Measurements from ENCODE around the gene ZNF343.
"Not testable (repeated sequence)": the region's sequence is repeated elsewhere in the genome, so short reads cannot be mapped to it uniquely, and the experiment has no call there.

Gene ZNF343

DNA sequence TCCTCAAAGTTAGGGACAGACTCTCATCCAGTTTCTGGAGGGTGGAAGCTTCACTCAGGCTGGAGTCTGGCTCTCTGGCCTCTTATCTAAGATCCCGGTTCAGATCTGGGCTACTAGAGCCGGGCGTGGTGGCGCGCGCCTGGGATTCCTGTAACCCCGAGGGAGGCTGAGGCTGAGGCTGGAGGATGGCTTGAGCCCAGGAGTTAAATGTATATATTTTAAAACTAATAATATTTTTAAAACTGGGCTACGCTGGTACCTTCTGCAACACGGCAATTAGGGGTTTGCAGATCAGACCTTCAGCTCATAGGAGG is 710 bp upstream of the ZNF343 start:
- Histone ChIP-seq H3K9ac (ENCODE audit: low read length) (peak overlapping the region; percentile 77), H2BK5ac (ENCODE audit: low read length) (no peak overlapping the region), H3K27me3 (ENCODE audit: insufficient read depth, low read length, poor library complexity) (peaks cover 4% of the 10 kb centered on the region), H3K79me1 (ENCODE audit: low read length) (peaks cover 1% of the 10 kb centered on the region), H3K4me1 (ENCODE audit: control insufficient read depth, low read depth, low read length) (peaks cover 8% of the 10 kb centered on the region), H2BK120ac (ENCODE audit: low read depth, low read length) (no peak overlapping the region), H3K36me3 (ENCODE audit: control insufficient read depth, insufficient read depth, low read length) (no peaks in the 10 kb centered on the region), H3K79me2 (ENCODE audit: control insufficient read depth, insufficient read depth, low read length) (no peaks in the 10 kb centered on the region), H3K23ac (ENCODE audit: low read length) (no peak overlapping the region), H2BK15ac (replicated peaks; ENCODE audit: low read depth) (no peak overlapping the region), H3K4me2 (ENCODE audit: low read length) (peak overlapping the region; percentile 99), H3K4me3 (ENCODE audit: low read length) (peak overlapping the region; percentile 51), H3K56ac (ENCODE audit: low read length) (peak overlapping the region; percentile 88), H3K27ac (ENCODE audit: low read depth, low read length) (no peak overlapping the region), H4K8ac (ENCODE audit: low read depth, low read length) (no peak overlapping the region), H3K4ac (ENCODE audit: low read depth, low read length) (no peak overlapping the region), H3K18ac (ENCODE audit: low read length) (no peak overlapping the region), H4K5ac (ENCODE audit: low read length) (no peak overlapping the region), H2AK5ac (ENCODE audit: low read length) (no peak overlapping the region)
- DNase-seq: peak; percentile 65
- no CpG with 5 or more reads among the region's 9 CpGs for WGBS (ENCODE audit: extremely low coverage, insufficient coverage, low lambda C conversion rate)

DNA sequence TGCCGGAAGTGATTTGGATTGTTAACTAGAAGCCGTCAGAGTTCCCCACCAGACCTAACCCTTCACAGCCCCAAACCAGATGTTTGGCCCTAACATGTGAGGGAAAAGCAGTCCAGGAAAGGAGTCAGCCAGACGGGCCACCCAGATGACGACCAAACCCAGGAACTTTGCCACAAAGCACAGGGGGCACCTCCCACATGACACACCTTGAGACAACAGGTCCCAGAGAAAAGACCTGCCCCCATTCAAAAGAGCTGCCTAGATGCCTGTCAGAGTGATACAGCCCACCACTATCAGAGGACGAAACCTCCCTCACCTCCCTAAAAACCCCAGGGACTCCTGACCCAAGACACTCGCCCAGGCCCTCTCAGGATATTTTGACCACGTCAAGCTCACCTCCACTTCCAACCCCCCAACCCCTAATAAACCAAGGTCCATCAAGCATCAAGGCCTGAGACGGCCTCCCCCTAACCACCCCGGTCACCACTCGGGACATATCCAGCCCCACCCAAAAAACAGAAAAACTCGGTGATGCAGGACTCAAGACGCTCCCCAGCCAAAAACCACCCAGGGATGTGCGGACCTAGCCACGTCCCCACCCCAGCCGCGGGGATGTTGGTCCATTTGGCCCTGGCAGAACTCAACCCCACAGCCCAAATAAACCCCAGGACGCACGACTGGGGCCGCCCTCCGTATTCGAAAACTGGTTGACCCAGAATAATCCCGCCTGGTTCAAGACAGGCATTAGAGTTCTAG is 662 bp downstream of the ZNF343 start:
- no peak for DNase-seq
- Histone ChIP-seq H3K4me2 (ENCODE audit: low read length) (peak overlapping the region; percentile 74), H3K27ac (ENCODE audit: low read depth, low read length) (no peak overlapping the region), H3K4ac (ENCODE audit: low read depth, low read length) (no peak overlapping the region), H4K8ac (ENCODE audit: low read depth, low read length) (no peak overlapping the region), H2BK5ac (ENCODE audit: low read length) (no peak overlapping the region), H2BK120ac (ENCODE audit: low read depth, low read length) (no peak overlapping the region), H3K56ac (ENCODE audit: low read length) (peak overlapping the region; percentile 96), H3K23ac (ENCODE audit: low read length) (no peak overlapping the region), H4K5ac (ENCODE audit: low read length) (no peak overlapping the region), H2BK15ac (replicated peaks; ENCODE audit: low read depth) (no peak overlapping the region), H3K36me3 (ENCODE audit: control insufficient read depth, insufficient read depth, low read length) (no peaks in the 10 kb centered on the region), H3K4me1 (ENCODE audit: control insufficient read depth, low read depth, low read length) (peaks cover 8% of the 10 kb centered on the region), H3K27me3 (ENCODE audit: insufficient read depth, low read length, poor library complexity) (peaks cover 4% of the 10 kb centered on the region), H3K9ac (ENCODE audit: low read length) (peak overlapping the region; percentile 82), H3K79me1 (ENCODE audit: low read length) (peaks cover 1% of the 10 kb centered on the region), H3K18ac (ENCODE audit: low read length) (no peak overlapping the region), H2AK5ac (ENCODE audit: low read length) (no peak overlapping the region), H3K4me3 (ENCODE audit: low read length) (peak overlapping the region; percentile 67), H3K79me2 (ENCODE audit: control insufficient read depth, insufficient read depth, low read length) (no peaks in the 10 kb centered on the region)
- WGBS (ENCODE audit: extremely low coverage, insufficient coverage, low lambda C conversion rate): no CpG with 5 or more reads among the region's 22 CpGs

- H3K79me1 ChIP-seq (ENCODE audit: low read length): peaks cover 1% of the 10 kb centered on the region
- no peak overlapping the region for H3K4me2 ChIP-seq (ENCODE audit: low read length)
- no peak overlapping the region for H4K5ac ChIP-seq (ENCODE audit: low read length)
- no peak overlapping the region for H4K8ac ChIP-seq (ENCODE audit: low read depth, low read length)
- no peak overlapping the region for H2BK15ac ChIP-seq (replicated peaks; ENCODE audit: low read depth)
- H2BK120ac ChIP-seq (ENCODE audit: low read depth, low read length): no peak overlapping the region
- no peak for DNase-seq
- H3K23ac ChIP-seq (ENCODE audit: low read length): no peak overlapping the region
- H3K36me3 ChIP-seq (ENCODE audit: control insufficient read depth, insufficient read depth, low read length): no peaks in the 10 kb centered on the region
- H3K9ac ChIP-seq (ENCODE audit: low read length): no peak overlapping the region
- no peak overlapping the region for H2BK5ac ChIP-seq (ENCODE audit: low read length)
- no peak overlapping the region for H3K18ac ChIP-seq (ENCODE audit: low read length)
- H2AK5ac ChIP-seq (ENCODE audit: low read length): no peak overlapping the region
- H3K79me2 ChIP-seq (ENCODE audit: control insufficient read depth, insufficient read depth, low read length): no peaks in the 10 kb centered on the region
- WGBS (ENCODE audit: extremely low coverage, insufficient coverage, low lambda C conversion rate): no CpG with 5 or more reads among the region's 5 CpGs
- no peak overlapping the region for H3K4me3 ChIP-seq (ENCODE audit: low read length)
- H3K4me1 ChIP-seq (ENCODE audit: control insufficient read depth, low read depth, low read length): peaks cover 8% of the 10 kb centered on the region
- no peak overlapping the region for H3K27ac ChIP-seq (ENCODE audit: low read depth, low read length)
- peaks cover 4% of the 10 kb centered on the region for H3K27me3 ChIP-seq (ENCODE audit: insufficient read depth, low read length, poor library complexity)
- no peak overlapping the region for H3K4ac ChIP-seq (ENCODE audit: low read depth, low read length)
- H3K56ac ChIP-seq (ENCODE audit: low read length): no peak overlapping the region
Measured at GRCh38 chr20:2507464-2507863, 1.3 kb downstream of the ZNF343 start.

- not testable (repeated sequence) for DNase-seq; H2BK120ac ChIP-seq (ENCODE audit: low read depth, low read length); H3K9ac ChIP-seq (ENCODE audit: low read length); H3K4ac ChIP-seq (ENCODE audit: low read depth, low read length); H3K4me2 ChIP-seq (ENCODE audit: low read length); H3K27ac ChIP-seq (ENCODE audit: low read depth, low read length); H3K27me3 ChIP-seq (ENCODE audit: insufficient read depth, low read length, poor library complexity); H3K4me3 ChIP-seq (ENCODE audit: low read length); H4K5ac ChIP-seq (ENCODE audit: low read length); H3K79me1 ChIP-seq (ENCODE audit: low read length); H2BK5ac ChIP-seq (ENCODE audit: low read length); H2AK5ac ChIP-seq (ENCODE audit: low read length); H4K8ac ChIP-seq (ENCODE audit: low read depth, low read length); H3K79me2 ChIP-seq (ENCODE audit: control insufficient read depth, insufficient read depth, low read length); H3K23ac ChIP-seq (ENCODE audit: low read length); H3K4me1 ChIP-seq (ENCODE audit: control insufficient read depth, low read depth, low read length); H3K36me3 ChIP-seq (ENCODE audit: control insufficient read depth, insufficient read depth, low read length); H3K18ac ChIP-seq (ENCODE audit: low read length); H3K56ac ChIP-seq (ENCODE audit: low read length); H2BK15ac ChIP-seq (replicated peaks; ENCODE audit: low read depth)
- WGBS (ENCODE audit: extremely low coverage, insufficient coverage, low lambda C conversion rate): no CpG with 5 or more reads among the region's 5 CpGs
Measured at GRCh38 chr20:2506426-2506825, 2.3 kb downstream of the ZNF343 start.

- not testable (repeated sequence) for H3K36me3 ChIP-seq (ENCODE audit: control insufficient read depth, insufficient read depth, low read length); H3K18ac ChIP-seq (ENCODE audit: low read length); H3K9ac ChIP-seq (ENCODE audit: low read length); H2BK5ac ChIP-seq (ENCODE audit: low read length); H3K4me1 ChIP-seq (ENCODE audit: control insufficient read depth, low read depth, low read length); H3K79me1 ChIP-seq (ENCODE audit: low read length); H3K79me2 ChIP-seq (ENCODE audit: control insufficient read depth, insufficient read depth, low read length); H2BK15ac ChIP-seq (replicated peaks; ENCODE audit: low read depth); H2BK120ac ChIP-seq (ENCODE audit: low read depth, low read length); H4K5ac ChIP-seq (ENCODE audit: low read length); H3K27me3 ChIP-seq (ENCODE audit: insufficient read depth, low read length, poor library complexity); H3K56ac ChIP-seq (ENCODE audit: low read length); H2AK5ac ChIP-seq (ENCODE audit: low read length); H3K4me2 ChIP-seq (ENCODE audit: low read length); H3K23ac ChIP-seq (ENCODE audit: low read length); DNase-seq; H4K8ac ChIP-seq (ENCODE audit: low read depth, low read length); H3K4ac ChIP-seq (ENCODE audit: low read depth, low read length); H3K27ac ChIP-seq (ENCODE audit: low read depth, low read length); H3K4me3 ChIP-seq (ENCODE audit: low read length)
- WGBS (ENCODE audit: extremely low coverage, insufficient coverage, low lambda C conversion rate): no CpG with 5 or more reads among the region's 2 CpGs
Measured at GRCh38 chr20:2504803-2505202, 3.9 kb downstream of the ZNF343 start.

DNA sequence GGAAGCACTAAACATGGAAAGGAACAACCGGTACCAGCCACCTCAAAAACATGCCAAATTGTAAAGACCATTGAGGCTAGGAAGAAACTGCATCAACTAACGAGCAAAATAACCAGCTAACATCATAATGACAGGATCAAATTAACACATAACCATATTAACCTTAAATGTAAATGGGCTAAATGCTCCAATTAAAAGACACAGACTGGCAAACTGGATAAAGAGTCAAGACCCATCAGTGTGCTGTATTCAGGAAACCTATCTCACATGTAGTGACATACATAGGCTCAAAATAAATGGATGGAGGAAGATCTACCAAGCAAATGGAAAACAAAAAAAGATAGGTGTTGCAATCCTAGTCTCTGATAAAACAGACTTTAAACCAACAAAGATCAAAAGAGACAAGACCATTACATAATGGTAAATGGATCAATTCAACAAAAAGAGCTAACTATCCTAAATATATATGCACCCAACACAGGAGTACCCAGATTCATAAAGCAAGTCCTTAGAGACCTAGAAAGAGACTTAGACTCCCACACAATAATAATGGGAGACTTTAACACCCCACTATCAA is 5.8 kb downstream of the ZNF343 start:
- H3K4ac ChIP-seq (ENCODE audit: low read depth, low read length); H3K4me1 ChIP-seq (ENCODE audit: control insufficient read depth, low read depth, low read length); H2BK120ac ChIP-seq (ENCODE audit: low read depth, low read length); H3K23ac ChIP-seq (ENCODE audit: low read length); H3K36me3 ChIP-seq (ENCODE audit: control insufficient read depth, insufficient read depth, low read length); H3K79me1 ChIP-seq (ENCODE audit: low read length); H3K18ac ChIP-seq (ENCODE audit: low read length); H4K8ac ChIP-seq (ENCODE audit: low read depth, low read length); H3K27ac ChIP-seq (ENCODE audit: low read depth, low read length); H3K4me3 ChIP-seq (ENCODE audit: low read length); H2BK5ac ChIP-seq (ENCODE audit: low read length); H3K56ac ChIP-seq (ENCODE audit: low read length); H2BK15ac ChIP-seq (replicated peaks; ENCODE audit: low read depth); H3K27me3 ChIP-seq (ENCODE audit: insufficient read depth, low read length, poor library complexity); DNase-seq; H2AK5ac ChIP-seq (ENCODE audit: low read length); H3K4me2 ChIP-seq (ENCODE audit: low read length); H4K5ac ChIP-seq (ENCODE audit: low read length); H3K79me2 ChIP-seq (ENCODE audit: control insufficient read depth, insufficient read depth, low read length); H3K9ac ChIP-seq (ENCODE audit: low read length): not testable (repeated sequence)
- no CpG with 5 or more reads among the region's 2 CpGs for WGBS (ENCODE audit: extremely low coverage, insufficient coverage, low lambda C conversion rate)
